ENCODE measurements around the gene VWF. TPM values are rescaled to one million over a fixed set of nuclear protein-coding genes. Genes with fewer than 3 reads are reported as not detected.

Gene VWF
- total RNA-seq, 1 experiment from 2014 or later = 0.48 TPM

GRCh38 chr12:5904441-5904840, 220.0 kb downstream of the VWF start:
- H3K36me3 ChIP-seq (ENCODE audit: low read depth) = no peaks in the 10 kb centered on the region
- H3K79me2 ChIP-seq (ENCODE audit: low read depth) = no peaks in the 10 kb centered on the region
- intact Hi-C loops (cut with micrococcal nuclease; ENCODE audit: unreplicated experiment) = no loop called here
- H3K4me1 ChIP-seq (replicated peaks; ENCODE audit: insufficient read depth) = no peaks in the 10 kb centered on the region
- BruUV-seq (replicated peaks) = no TSS peak
- ChIA-PET CTCF (no interaction called here), POLR2A (ENCODE audit: unreplicated experiment) (no interaction called here)
- H2AFZ ChIP-seq = no peak overlapping the region
- TF ChIP-seq CTCF (conservative IDR thresholded peaks at IDR 0.05) (no peak), EZH2 (IDR thresholded peaks at IDR 0.05; ENCODE audit: low read depth) (no peak)
- no peak overlapping the region for H3K27ac ChIP-seq
- no peak overlapping the region for H3K4me2 ChIP-seq
- no peaks in the 10 kb centered on the region for H3K9me3 ChIP-seq (ENCODE audit: insufficient read depth, low read depth)
- H3F3A ChIP-seq (ENCODE audit: insufficient read depth, low read depth) = no peaks in the 10 kb centered on the region
- no peak overlapping the region for H3K4me3 ChIP-seq
- H4K20me1 ChIP-seq (ENCODE audit: insufficient read depth) = no peaks in the 10 kb centered on the region
- H3K9me2 ChIP-seq (ENCODE audit: insufficient read depth) = no peaks in the 10 kb centered on the region
- H3K27me3 ChIP-seq (ENCODE audit: insufficient read depth, low read depth) = peaks cover 83% of the 10 kb centered on the region
- no peak for DNase-seq

GRCh38 chr12:5902736-5903135, 221.7 kb downstream of the VWF start:
- peaks cover 71% of the 10 kb centered on the region for H3K27me3 ChIP-seq (ENCODE audit: insufficient read depth, low read depth)
- no peak overlapping the region for H2AFZ ChIP-seq
- DNase-seq = no peak
- H3K36me3 ChIP-seq (ENCODE audit: low read depth) = no peaks in the 10 kb centered on the region
- H3F3A ChIP-seq (ENCODE audit: insufficient read depth, low read depth) = no peaks in the 10 kb centered on the region
- H3K4me3 ChIP-seq = no peak overlapping the region
- H3K4me2 ChIP-seq = no peak overlapping the region
- H3K4me1 ChIP-seq (replicated peaks; ENCODE audit: insufficient read depth) = no peaks in the 10 kb centered on the region
- ChIA-PET POLR2A (ENCODE audit: unreplicated experiment) (no interaction called here), CTCF (no interaction called here)
- intact Hi-C loops (cut with micrococcal nuclease; ENCODE audit: unreplicated experiment) = no loop called here
- no peak for TF ChIP-seq EZH2 (IDR thresholded peaks at IDR 0.05; ENCODE audit: low read depth)
- TF ChIP-seq CTCF (conservative IDR thresholded peaks at IDR 0.05) = no peak
- no peaks in the 10 kb centered on the region for H3K79me2 ChIP-seq (ENCODE audit: low read depth)
- no peaks in the 10 kb centered on the region for H4K20me1 ChIP-seq (ENCODE audit: insufficient read depth)
- no peak overlapping the region for H3K27ac ChIP-seq
- no peaks in the 10 kb centered on the region for H3K9me3 ChIP-seq (ENCODE audit: insufficient read depth, low read depth)
- no peaks in the 10 kb centered on the region for H3K9me2 ChIP-seq (ENCODE audit: insufficient read depth)
- BruUV-seq (replicated peaks) = no TSS peak

- no peaks in the 10 kb centered on the region for H3K9me3 ChIP-seq (ENCODE audit: insufficient read depth, low read depth)
- H3K4me2 ChIP-seq = no peak overlapping the region
- no peaks in the 10 kb centered on the region for H3F3A ChIP-seq (ENCODE audit: insufficient read depth, low read depth)
- H3K79me2 ChIP-seq (ENCODE audit: low read depth) = no peaks in the 10 kb centered on the region
- H3K9me2 ChIP-seq (ENCODE audit: insufficient read depth) = no peaks in the 10 kb centered on the region
- no peak overlapping the region for H3K27ac ChIP-seq
- DNase-seq = no peak
- no peak overlapping the region for H2AFZ ChIP-seq
- TF ChIP-seq CTCF (conservative IDR thresholded peaks at IDR 0.05) (no peak), EZH2 (IDR thresholded peaks at IDR 0.05; ENCODE audit: low read depth) (no peak)
- intact Hi-C loops (cut with micrococcal nuclease; ENCODE audit: unreplicated experiment) = no loop called here
- H3K4me1 ChIP-seq (replicated peaks; ENCODE audit: insufficient read depth) = no peaks in the 10 kb centered on the region
- no peaks in the 10 kb centered on the region for H3K36me3 ChIP-seq (ENCODE audit: low read depth)
- H3K4me3 ChIP-seq = no peak overlapping the region
- POLR2A ChIA-PET (ENCODE audit: unreplicated experiment) = no interaction called here
- H3K27me3 ChIP-seq (ENCODE audit: insufficient read depth, low read depth) = peaks cover 59% of the 10 kb centered on the region
- CTCF ChIA-PET = no interaction called here
- H4K20me1 ChIP-seq (ENCODE audit: insufficient read depth) = no peaks in the 10 kb centered on the region
- no TSS peak for BruUV-seq (replicated peaks)
Measured at GRCh38 chr12:5901416-5901815, 223.1 kb downstream of the VWF start.

Data from PC-9 (cell line).